Left cardiac atrium (tissue), 4 donors: ENCODE results near the gene UNC79. TPM values are rescaled to one million over a fixed set of nuclear protein-coding genes. Genes with fewer than 3 reads are reported as not detected.

Source experiments
- ATAC-seq, 2 donors: fragments of 200-7000 bp; cut with Tn5 transposase; one replicate each; pipeline ENCODE4 v1.9.1; 2020; ENCODE audit warnings: mild to moderate bottlenecking in 2 of 2, moderate library complexity in 2 of 2
- DNase-seq: peaks from one replicate; pipeline ENCODE4 v3.0.0-alpha.2; 2020
- intact Hi-C, 2 donors: fragments of 100-400 bp; cut with DNase I; formaldehyde crosslinking; loops; one replicate each; pipeline versions ENCODE4 v1.14.1 to v1.15.1; 2022 to 2023
- total RNA-seq, 2 donors: library from RNA; stranded (reverse); fragmentation: NEBNext Ultra II Directional; extraction: Animal tissue kit (Norgen Biotek cat#: 25700); gene quantifications; one replicate each; pipeline ENCODE4 v1.2.1, GENCODE V29; 2021
- donor health status: DM: no; HTN: yes; CAD: no.
- donor health status: DM: no; HTN: yes; CAD: no; lungs with severe emphysema.
- donor health status: DM: yes; HTN: yes; CAD: no.
- donor health status: Dilated cardiomyopathy.

Gene UNC79
- total RNA-seq, 2 donors from 2014 or later: 0.18 to 0.21 TPM

DNA sequence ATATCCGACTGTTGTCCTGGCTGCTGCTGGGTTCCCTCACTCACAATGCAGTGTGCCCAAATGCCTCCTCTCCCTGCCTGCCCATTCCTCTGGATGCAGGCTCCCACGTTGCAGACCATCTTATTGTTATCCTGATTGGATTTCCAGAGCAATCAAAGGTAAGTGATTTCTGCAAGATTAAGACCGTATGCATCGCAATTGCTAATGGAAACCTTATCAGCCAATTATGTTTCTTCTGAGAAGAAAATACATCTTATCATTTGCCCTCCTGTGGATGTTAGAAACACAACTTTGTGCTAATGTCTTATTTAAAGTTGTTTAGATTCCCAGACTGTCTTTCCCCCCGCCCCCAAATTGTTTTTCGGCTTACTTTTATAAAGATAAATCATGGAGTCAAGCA is 259.4 kb downstream of the UNC79 start:
- intact Hi-C loops: no loop called here
- no peak for ATAC-seq
- no peak for DNase-seq

GRCh38 chr14:93691042-93691780 is 260.5 kb downstream of the UNC79 start:
- intact Hi-C loops: no loop called here
- DNase-seq: no peak
- ATAC-seq: no peak

DNA sequence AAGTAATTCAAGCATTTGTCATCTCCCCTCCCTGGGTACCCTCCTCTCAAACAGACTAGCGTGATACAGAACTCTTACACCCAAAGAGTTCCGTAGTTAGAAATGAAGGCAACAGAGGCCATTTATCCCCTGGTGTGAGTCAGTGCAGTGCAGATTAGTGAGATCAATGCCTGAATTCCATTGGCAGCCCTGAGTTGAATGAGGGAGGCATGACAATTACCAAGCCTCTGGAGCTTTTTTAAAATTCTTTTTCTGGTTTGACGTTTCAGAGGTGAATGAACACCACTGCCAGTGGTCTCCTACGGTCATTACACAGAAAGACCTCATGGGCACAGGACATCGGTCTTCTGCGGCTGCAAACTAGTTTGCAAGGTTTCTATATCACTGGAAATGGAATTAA is 263.2 kb downstream of the UNC79 start:
- ATAC-seq (no peak), DNase-seq (no peak)
- intact Hi-C loops: no loop called here

- ATAC-seq: no peak
- intact Hi-C loops: no loop called here
- DNase-seq: no peak
Measured at GRCh38 chr14:93700928-93701327, 270.2 kb downstream of the UNC79 start.

- ATAC-seq (no peak), DNase-seq (no peak)
- intact Hi-C loops: no loop called here
Measured at GRCh38 chr14:93701562-93701961, 270.8 kb downstream of the UNC79 start.

DNA sequence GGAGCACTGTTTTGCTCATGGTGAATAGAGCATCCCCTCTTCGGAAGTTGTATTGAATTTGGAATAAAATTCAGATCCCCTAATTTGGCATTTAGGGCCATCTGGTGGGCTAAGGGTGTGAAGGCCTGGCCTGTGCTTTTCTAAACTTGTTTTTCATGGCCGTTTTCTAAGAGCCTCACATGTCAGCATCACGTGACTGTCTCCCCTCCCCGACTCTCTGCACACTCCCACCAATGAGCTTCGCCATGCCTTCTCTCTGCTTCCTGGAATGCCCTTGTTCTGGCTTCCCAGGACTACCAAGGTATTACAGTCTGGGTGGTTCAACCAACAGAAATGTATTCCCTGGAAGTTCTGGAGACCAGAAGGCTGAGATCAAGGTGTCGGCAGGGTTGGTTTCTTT is 272.2 kb downstream of the UNC79 start:
- DNase-seq (no peak), ATAC-seq (no peak)
- intact Hi-C loops: no loop called here

DNA sequence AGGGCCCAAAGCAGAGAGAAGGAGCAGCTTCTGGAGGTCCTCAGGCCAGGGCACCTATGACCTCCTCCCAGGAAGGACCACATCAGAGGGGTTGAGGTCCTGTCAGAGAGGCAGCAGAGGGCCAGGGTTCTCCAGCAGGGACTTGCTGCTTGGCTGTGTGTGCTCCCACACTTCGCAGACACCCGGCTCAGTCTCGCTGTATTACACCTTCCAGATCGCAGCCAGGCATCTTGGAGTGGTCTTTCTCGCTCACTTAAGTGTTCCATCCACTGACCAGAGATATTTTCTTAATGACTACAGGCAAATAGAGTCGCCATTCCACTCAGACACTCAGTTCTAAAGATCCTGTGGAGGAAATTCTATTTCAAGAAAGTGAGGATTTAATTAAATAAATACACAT is 273.2 kb downstream of the UNC79 start:
- intact Hi-C loops: no loop called here
- DNase-seq: no peak
- no peak for ATAC-seq

- ATAC-seq (no peak), DNase-seq (no peak)
- intact Hi-C loops: no loop called here
Measured at GRCh38 chr14:93705513-93706156, 274.9 kb downstream of the UNC79 start.

GRCh38 chr14:93706360-93706955 is 275.7 kb downstream of the UNC79 start:
- DNase-seq (no peak), ATAC-seq (no peak)
- intact Hi-C loops: no loop called here

GRCh38 chr14:93707475-93707874 is 276.7 kb downstream of the UNC79 start:
- DNase-seq (no peak), ATAC-seq (no peak)
- intact Hi-C loops: no loop called here

GRCh38 chr14:93708311-93708734 is 277.6 kb downstream of the UNC79 start:
- intact Hi-C loops: no loop called here
- ATAC-seq (peak; percentile 70 to 74), DNase-seq (no peak)

GRCh38 chr14:93708800-93709199 is 278.1 kb downstream of the UNC79 start:
- ATAC-seq (no peak), DNase-seq (no peak)
- intact Hi-C loops: no loop called here

- intact Hi-C loops: no loop called here
- ATAC-seq (no peak), DNase-seq (no peak)
Measured at GRCh38 chr14:93709249-93709648, 278.5 kb downstream of the UNC79 start.

GRCh38 chr14:93712079-93712837 is 281.5 kb downstream of the UNC79 start:
- DNase-seq (no peak), ATAC-seq (no peak)
- intact Hi-C loops: no loop called here

DNA sequence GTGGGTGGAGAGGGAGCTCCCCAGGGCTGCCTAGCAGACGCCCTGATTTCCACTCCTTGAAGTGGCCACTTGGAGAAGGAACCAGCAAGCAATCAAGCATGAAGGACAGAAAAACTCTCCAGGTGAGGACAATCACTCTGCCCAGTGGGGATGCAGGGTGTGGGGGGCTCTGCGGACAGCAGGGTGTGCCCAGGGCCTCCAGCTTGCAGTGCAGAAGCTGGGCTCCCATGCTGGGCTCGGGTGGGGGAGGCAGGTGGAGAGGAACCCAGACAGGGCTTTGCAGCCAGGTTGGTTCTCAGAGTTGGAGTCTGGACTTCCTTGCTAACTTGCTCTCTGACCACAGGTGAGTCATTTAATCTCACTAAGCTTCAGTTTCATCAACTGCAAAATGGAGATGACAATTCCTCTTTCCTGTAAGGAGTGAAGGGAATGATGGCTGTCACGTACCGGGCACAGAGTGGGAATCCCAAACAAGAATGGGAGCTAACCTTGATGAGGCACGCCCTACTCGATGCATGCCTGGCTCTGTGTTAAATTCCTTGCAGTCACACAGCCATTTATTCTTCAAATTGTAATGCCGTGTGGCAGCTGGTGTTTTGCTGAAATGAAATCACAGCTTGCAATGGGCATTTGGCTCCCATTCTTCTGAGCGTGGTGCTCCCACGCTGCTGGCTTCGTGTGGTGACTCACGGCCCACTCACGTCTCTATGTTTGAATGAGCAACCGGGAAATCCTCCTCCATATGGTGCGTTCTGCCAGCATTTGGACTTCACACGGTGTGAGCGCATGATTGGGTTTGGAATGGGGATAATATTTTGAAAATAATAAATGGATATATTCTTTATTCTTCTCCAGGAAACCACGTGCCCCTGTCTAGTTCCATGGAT is 282.3 kb downstream of the UNC79 start:
- intact Hi-C loops: no loop called here
- no peak for DNase-seq
- ATAC-seq: peak in 1 of 2 donors; percentile 84

DNA sequence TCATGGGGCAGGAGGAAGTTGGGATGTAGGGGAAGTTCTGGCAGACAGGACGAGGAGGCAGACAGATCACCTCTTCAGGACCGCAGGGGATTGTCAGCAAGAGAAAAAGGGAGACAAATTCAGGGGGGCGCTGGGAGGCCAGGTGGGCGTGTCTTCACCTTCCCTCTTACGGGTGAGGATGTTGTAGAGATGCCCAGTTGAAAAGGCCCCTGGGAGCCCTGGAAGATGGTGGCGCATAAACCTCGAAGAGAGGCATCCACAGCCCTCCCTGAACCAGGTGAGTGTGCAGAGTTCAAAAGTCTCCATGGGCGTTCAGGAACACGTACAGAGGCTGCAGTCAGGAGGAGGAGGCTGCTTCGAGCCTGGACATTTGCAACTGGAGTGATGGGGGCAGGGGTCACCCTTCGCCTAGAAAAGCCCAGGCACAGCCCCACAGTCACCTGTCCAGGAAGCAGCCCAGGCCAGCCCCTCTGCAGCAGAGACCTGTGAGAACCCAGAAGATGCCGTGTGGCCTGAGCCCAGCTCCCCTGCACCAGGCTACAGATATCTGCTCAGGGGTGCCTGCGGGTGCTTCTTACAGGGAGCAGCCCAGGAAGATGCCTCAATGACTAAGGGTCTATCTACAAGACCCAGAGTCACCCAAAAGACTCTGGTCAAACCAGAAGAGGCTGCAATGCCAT is 283.1 kb downstream of the UNC79 start:
- ATAC-seq: no peak
- intact Hi-C loops: no loop called here

GRCh38 chr14:93714605-93715004 is 283.9 kb downstream of the UNC79 start:
- no peak for DNase-seq
- no peak for ATAC-seq
- intact Hi-C loops: no loop called here

More for the DNA sequence above, 283.1 kb downstream of the UNC79 start:
- DNase-seq: no peak

- no peak for DNase-seq
- intact Hi-C loops: no loop called here
- no peak for ATAC-seq
Measured at GRCh38 chr14:93715279-93715927, 284.7 kb downstream of the UNC79 start.
